IPS-20b (cell line): ENCODE results near the gene CDC16.
A peak's percentile ranks its signal among the peaks of the same experiment; 100 is the strongest.

ENCODE experiments used
- H3K27ac ChIP-seq: one replicate; pipeline ENCODE4 v1.5.1; 2013; ENCODE audit warnings: low read length
- H3K27me3 ChIP-seq: 2 replicates; pipeline ENCODE4 v1.6.1; 2013; ENCODE audit warnings: mild to moderate bottlenecking, low read length, inconsistent platforms; ENCODE audit not compliant: insufficient read depth
- H3K36me3 ChIP-seq: 2 replicates; pipeline ENCODE4 v1.6.1; 2013; ENCODE audit warnings: low read depth, mild to moderate bottlenecking, inconsistent platforms, low read length, moderate library complexity; ENCODE audit not compliant: insufficient read depth
- H3K4me1 ChIP-seq: 2 replicates; pipeline ENCODE4 v1.6.1; 2013; ENCODE audit warnings: mild to moderate bottlenecking, control low read depth, inconsistent platforms, low read length, moderate library complexity; ENCODE audit not compliant: insufficient read depth
- H3K4me3 ChIP-seq: 2 replicates; pipeline ENCODE4 v1.5.1; 2013; ENCODE audit warnings: mild to moderate bottlenecking, low read length, inconsistent platforms
- H3K9ac ChIP-seq: 2 replicates; pipeline ENCODE4 v1.6.1; 2013; ENCODE audit warnings: low read depth, mild to moderate bottlenecking, inconsistent platforms, low read length, moderate library complexity
- H3K9me3 ChIP-seq: 2 replicates; pipeline ENCODE4 v1.6.1; 2013; ENCODE audit warnings: mild to moderate bottlenecking, low read depth, low read length, inconsistent platforms; ENCODE audit not compliant: insufficient read depth

CDC16 gene

DNA sequence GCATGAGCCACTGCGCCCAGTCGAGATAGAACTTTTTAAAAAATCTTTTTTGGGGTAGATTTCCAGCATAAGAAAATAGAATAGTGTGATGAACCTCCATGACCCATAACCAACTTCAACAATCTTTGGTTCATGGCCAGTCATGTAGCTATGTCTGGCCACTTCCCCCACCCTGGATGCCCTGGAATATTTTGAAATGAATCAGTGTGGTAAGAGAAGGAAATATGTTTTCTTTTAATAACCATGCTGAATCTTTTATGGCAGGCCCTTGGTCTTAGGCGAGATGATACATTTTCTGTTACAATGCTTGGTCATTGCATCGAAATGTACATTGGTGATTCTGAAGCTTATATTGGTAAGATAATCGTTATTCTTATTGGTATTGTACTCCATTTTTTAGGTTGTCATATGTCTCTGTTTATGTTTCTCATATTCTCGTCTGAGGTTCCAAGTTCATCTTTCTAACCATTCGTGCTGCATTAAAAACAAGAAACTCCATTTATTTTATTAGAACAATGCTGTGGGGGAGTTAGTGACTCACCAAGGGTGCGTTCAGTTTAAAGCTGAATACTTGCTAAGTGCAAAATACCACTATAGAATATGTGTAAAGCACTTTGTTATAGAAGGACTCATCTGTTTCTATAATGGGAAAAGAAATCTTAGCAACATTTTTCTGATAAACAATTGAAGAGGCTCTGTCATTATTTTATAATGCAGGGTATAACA is 30.4 kb downstream of the CDC16 start:
- peaks cover 97% of the 10 kb centered on the region for H3K36me3 ChIP-seq
- H3K9me3 ChIP-seq, result no peaks in the 10 kb centered on the region
- no peak overlapping the region for H3K4me3 ChIP-seq
- no peaks in the 10 kb centered on the region for H3K27me3 ChIP-seq
- no peak overlapping the region for H3K9ac ChIP-seq
- no peaks in the 10 kb centered on the region for H3K4me1 ChIP-seq
- no peak overlapping the region for H3K27ac ChIP-seq

DNA sequence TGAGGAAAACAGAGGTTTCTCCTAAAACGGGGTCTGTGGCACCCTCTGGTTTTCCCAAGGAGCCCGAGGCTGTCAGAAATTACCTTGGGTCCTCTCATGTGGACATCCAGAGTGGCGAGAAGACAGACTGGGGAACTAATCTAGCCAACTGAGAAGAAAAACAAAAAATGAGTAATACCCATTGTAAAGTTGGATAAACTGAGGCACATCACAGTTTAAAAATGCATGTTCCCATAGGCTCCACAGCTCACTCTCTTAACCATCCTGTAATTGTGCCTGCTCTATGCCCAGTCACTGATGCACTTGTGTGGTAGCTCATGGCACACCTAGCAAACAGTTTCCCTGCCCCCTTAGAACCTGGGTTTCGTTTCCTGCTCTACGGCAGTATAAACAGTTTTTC is 31.5 kb downstream of the CDC16 start:
- H3K9me3 ChIP-seq, result no peaks in the 10 kb centered on the region
- no peaks in the 10 kb centered on the region for H3K4me1 ChIP-seq
- H3K4me3 ChIP-seq, result no peak overlapping the region
- no peak overlapping the region for H3K9ac ChIP-seq
- no peak overlapping the region for H3K27ac ChIP-seq
- H3K36me3 ChIP-seq, result peaks cover 91% of the 10 kb centered on the region
- H3K27me3 ChIP-seq, result no peaks in the 10 kb centered on the region

DNA sequence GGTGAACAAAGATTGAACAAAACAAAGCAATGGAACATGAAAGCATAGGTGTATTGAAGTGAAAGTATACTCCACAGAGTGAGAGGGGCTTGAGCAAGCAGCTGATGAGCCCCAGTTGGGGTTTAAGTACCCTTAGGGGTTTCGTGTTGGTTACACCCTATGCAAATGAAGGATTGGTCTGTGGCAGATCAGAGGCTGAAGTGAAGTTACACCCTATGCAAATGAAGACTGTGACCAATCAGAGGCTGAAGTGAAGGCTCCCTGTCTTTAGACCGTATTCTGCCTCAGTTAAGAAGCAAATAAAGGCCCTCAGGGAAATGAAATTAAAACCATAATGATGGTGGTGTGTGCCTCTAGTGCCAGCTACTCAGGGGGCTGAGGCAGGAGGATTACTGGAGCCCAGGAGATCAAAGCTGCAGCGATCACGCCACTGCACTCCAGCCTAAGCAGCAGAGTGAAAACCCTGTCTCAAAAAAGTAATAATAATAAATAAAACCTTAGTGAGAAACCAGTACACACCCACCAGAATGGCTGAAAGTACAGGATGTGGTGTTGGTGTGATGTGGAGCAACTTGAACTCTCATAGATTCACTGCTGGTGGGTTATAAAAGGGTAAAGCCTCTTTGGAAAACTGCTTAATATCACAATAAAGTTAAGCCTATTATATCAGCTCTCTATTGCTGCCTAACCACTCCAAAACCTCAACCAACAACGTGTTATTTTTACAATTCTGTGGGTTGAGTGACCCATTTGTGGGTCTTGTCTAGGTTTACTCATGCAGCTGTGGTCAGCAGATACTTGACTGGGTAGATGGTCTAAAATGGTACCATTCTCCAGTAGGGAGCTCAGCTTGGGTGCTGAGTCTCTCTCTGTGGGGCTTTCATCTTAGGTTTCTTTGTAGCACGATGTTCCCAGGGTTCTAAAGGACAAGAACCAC is 33.9 kb downstream of the CDC16 start:
- H3K27me3 ChIP-seq, result no peaks in the 10 kb centered on the region
- H3K9me3 ChIP-seq, result no peaks in the 10 kb centered on the region
- H3K9ac ChIP-seq, result no peak overlapping the region
- no peaks in the 10 kb centered on the region for H3K4me1 ChIP-seq
- H3K36me3 ChIP-seq, result peaks cover 88% of the 10 kb centered on the region
- H3K27ac ChIP-seq, result no peak overlapping the region
- H3K4me3 ChIP-seq, result no peak overlapping the region

DNA sequence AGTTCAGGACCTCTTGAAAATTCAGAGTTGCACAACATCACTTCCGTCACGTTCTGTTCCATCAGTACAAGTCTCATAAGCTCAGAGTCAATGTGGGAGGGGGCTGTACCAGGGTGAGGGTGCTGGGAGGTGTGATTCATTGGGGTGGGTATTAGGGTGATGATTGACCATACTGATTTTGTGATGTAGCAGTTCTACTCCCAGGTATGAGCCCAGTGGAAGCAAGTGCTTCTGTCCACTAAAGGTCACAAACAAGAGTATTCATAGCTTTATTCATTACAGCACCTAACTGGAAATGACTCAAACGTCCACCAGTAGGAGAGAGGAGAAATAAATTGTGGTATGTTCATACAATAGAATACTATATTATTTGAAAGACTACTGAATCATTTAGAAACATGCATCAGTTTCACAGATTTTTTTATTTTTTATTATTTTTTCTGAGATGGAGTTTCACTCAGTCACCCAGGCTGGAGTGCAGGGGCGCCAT is 34.6 kb downstream of the CDC16 start:
- Histone ChIP-seq H3K27me3 (no peaks in the 10 kb centered on the region), H3K36me3 (peaks cover 88% of the 10 kb centered on the region), H3K9me3 (no peaks in the 10 kb centered on the region), H3K4me1 (no peaks in the 10 kb centered on the region), H3K4me3 (no peak overlapping the region), H3K27ac (no peak overlapping the region), H3K9ac (no peak overlapping the region)

DNA sequence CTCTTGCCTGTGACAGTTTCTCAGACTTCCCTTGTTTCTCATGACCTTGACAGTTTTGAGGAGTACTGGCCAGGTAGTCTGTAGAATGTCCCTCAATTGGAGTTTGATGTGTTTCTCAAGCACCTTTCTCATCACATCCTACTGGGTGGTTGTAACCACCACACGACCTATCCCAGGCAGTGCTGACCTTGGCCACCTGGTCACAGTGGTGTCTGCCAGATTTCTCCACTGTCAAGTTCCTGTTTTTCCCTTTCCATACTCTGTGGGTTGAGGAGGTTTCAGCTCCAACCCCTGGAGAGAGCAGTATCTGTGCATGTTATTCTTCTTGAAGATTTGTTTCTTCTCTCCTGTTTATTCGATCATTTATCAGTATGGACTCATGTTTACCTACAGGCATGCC is 38.3 kb downstream of the CDC16 start:
- no peaks in the 10 kb centered on the region for H3K4me1 ChIP-seq
- no peaks in the 10 kb centered on the region for H3K9me3 ChIP-seq
- peaks cover 84% of the 10 kb centered on the region for H3K36me3 ChIP-seq
- no peak overlapping the region for H3K4me3 ChIP-seq
- H3K9ac ChIP-seq, result no peak overlapping the region
- H3K27ac ChIP-seq, result no peak overlapping the region
- H3K27me3 ChIP-seq, result no peaks in the 10 kb centered on the region

DNA sequence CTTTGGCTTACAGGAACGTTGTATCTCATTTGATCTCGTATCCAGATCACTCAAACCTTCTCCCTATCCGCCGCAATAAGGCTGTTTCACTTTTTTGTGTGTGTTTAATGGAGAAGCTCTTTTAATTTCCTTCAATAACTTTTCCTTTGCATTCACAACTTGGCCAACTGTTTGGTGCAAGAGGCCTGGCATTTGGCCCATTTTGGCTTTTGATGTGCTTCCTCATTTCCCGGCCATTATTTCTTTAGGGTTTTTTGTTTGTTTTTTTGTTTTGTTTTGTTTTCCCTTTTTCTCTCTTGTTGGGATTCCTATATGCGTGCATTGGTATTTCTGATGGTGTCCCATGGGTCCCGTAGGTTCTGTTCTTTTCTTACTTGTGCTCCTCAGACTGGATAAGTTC is 40.6 kb downstream of the CDC16 start:
- H3K36me3 ChIP-seq, result peaks cover 71% of the 10 kb centered on the region
- peaks cover 7% of the 10 kb centered on the region; the same call in 1 of the 2 replicates for H3K4me1 ChIP-seq

DNA sequence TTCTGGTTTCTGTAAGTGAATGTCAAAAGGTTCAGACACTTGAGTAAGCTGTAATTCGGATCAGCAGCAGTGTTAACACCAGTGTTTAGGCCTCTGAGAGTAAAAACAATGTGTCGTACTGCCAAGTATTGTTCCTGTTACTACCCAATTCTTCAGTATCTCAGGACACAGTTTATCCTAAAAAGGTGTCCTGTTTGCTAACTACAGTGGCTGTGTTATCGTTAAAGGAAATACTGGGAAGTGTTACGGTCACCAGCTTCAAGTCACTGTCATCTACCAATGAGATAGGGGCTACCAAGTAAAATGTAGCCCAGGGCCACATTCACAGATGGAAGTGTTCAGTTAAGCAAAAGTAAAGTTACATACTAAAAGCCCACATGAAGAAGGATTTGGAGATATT is 44.4 kb downstream of the CDC16 start:
- no peak overlapping the region for H3K4me3 ChIP-seq
- H3K4me1 ChIP-seq, result peaks cover 14% of the 10 kb centered on the region; the same call in 1 of the 2 replicates
- H3K27ac ChIP-seq, result no peak overlapping the region
- no peaks in the 10 kb centered on the region for H3K27me3 ChIP-seq
- no peaks in the 10 kb centered on the region for H3K9me3 ChIP-seq
- H3K36me3 ChIP-seq, result peaks cover 53% of the 10 kb centered on the region
- no peak overlapping the region for H3K9ac ChIP-seq

More for the DNA sequence above, 40.6 kb downstream of the CDC16 start:
- Histone ChIP-seq H3K27ac (no peak overlapping the region), H3K4me3 (no peak overlapping the region), H3K27me3 (no peaks in the 10 kb centered on the region), H3K9ac (no peak overlapping the region), H3K9me3 (no peaks in the 10 kb centered on the region)

DNA sequence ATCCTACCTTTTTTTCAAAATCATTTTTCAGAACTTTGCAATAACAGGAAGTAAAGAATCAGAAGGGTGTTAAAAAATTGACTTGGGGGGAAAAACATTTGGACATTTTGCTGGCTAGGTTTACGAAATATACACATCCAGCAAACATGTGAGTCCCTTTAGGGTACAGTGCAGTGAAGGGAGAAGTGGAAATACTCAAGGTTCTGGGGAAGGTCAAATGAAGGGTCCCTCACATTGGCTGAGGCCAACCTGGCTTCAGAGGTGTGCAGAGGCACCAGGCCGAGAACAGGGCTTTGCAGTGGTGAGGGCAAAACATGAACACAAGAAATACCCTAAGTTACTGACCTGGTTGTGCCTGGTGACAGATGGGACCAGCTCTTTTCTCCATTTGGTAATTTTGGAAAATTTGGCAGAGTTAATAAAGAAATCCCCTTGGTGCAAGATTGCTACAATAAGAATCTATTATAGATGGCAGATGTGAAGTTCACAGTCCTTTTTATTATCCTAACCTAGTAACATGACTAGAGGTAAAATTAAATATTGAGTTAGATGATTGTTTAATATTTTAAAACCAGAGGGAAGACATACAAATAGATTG is 45.2 kb downstream of the CDC16 start:
- Histone ChIP-seq H3K9me3 (no peaks in the 10 kb centered on the region), H3K4me3 (peak overlapping the region; percentile 72), H3K36me3 (peaks cover 53% of the 10 kb centered on the region), H3K27me3 (no peaks in the 10 kb centered on the region), H3K4me1 (peaks cover 14% of the 10 kb centered on the region; the same call in 1 of the 2 replicates), H3K27ac (peak overlapping the region; percentile 93), H3K9ac (peak overlapping the region; percentile 90; the same call in 1 of the 2 replicates)

DNA sequence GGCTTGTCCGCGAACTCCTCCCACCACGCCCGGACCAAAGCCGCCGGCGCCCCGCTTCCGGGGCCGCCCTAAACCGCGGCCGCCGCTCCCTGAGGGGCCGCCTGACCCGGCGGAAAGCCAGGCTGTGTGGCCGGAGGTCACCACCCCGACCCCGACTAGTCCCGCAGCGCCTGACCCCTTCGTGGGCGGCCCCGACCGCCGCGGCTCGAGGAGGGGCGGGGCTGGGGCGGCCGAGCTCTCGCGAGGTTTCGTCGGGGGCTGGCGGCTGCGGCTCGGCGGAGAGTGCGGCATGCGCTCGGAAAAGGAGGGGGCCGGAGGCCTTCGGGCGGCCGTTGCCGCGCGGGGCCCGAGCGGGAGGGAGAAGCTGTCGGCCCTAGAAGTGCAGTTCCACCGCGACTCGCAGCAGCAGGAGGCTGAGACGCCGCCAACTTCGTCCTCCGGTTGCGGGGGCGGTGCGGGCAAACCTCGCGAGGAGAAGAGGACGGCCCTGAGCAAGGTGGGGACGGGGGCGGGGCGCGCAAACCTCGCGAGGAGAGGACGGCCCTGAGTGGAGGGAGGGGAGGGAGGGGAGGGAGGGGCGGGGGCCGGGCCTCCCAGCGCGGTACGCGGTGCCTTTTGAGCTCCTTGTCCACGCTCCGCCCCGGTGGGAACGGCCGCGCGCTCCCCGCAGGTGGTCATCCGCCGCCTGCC is 46.8 kb downstream of the CDC16 start, which contains the start of gene UPF3A:
UPF3A (plus strand) TSS at position 251 of the 690 bp plus-strand sequence; CDS start at position 290, 39 bp downstream.
- peaks cover 53% of the 10 kb centered on the region for H3K36me3 ChIP-seq
- H3K27ac ChIP-seq, result peak within 1 kb of the TSS; percentile 93
- H3K27me3 ChIP-seq, result no peaks in the 10 kb centered on the region
- no peaks in the 10 kb centered on the region for H3K9me3 ChIP-seq
- H3K9ac ChIP-seq, result peak within 1 kb of the TSS; percentile 97
- H3K4me1 ChIP-seq, result peaks cover 14% of the 10 kb centered on the region; the same call in 1 of the 2 replicates
- peak within 1 kb of the TSS; percentile 97 for H3K4me3 ChIP-seq

DNA sequence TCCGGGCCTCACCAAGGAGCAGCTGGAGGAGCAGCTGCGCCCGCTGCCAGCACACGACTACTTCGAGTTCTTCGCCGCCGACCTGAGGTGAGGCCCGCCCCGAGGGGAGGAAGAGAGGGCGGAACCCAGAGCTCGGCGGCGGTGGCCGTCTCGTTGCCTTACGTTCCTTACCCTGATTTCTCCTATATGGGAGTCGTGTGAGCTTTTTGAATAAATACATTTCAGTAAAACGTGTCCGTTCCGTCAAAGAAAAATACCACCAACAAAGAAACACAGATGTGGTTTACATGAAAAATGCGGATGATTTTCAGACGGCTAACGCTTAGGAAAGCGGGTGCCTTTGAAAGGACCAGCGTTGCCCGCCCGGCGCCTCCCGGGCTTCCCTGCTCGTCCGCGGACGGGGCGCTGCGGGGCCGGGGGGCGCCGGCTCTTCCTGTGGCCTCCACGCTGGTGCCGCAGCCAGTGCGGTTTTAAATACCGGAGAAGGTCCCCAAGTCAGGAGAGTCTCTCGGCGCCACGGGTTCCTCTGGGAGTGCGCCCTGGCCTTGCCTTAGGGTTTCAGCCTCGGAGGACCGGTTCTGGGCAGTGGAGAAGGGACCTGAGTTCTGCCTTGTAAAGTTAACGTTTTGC is 47.5 kb downstream of the CDC16 start:
- H3K4me1 ChIP-seq, result peaks cover 14% of the 10 kb centered on the region; the same call in 1 of the 2 replicates
- peak overlapping the region; percentile 62 for H3K27ac ChIP-seq
- H3K4me3 ChIP-seq, result peak overlapping the region; percentile 97
- peaks cover 56% of the 10 kb centered on the region for H3K36me3 ChIP-seq
- H3K9me3 ChIP-seq, result no peaks in the 10 kb centered on the region
- no peaks in the 10 kb centered on the region for H3K27me3 ChIP-seq
- H3K9ac ChIP-seq, result peak overlapping the region; percentile 97
